HG02938 (cell line): ENCODE results near the gene CWC25.
A peak's percentile ranks its signal among the peaks of the same experiment; 100 is the strongest.
"Not testable (repeated sequence)": the region's sequence is repeated elsewhere in the genome, so short reads cannot be mapped to it uniquely, and the experiment has no call there.

Experiments
- ATAC-seq: cut with Tn5 transposase; IDR thresholded peaks from one replicate; pipeline ENCODE4 v1.9.1; 2021; ENCODE audit warnings: mild to moderate bottlenecking, moderate library complexity; ENCODE audit not compliant: unreplicated experiment

The CWC25 gene

GRCh38 chr17:38824899-38825761 is at the start of gene CWC25:
Gene CWC25, minus strand, starts transcription at chr17:38825321. Its CDS starts 138 bp downstream, at chr17:38825183.
- ATAC-seq, result peak; percentile 77

- no peak for ATAC-seq
Measured at GRCh38 chr17:38873640-38874380, 48.7 kb upstream of the CWC25 start.

- ATAC-seq, result no peak
Measured at GRCh38 chr17:38872671-38873385, 47.7 kb upstream of the CWC25 start.

GRCh38 chr17:38872027-38872511 is 46.9 kb upstream of the CWC25 start:
- ATAC-seq, result no peak

GRCh38 chr17:38871247-38872015 is 46.3 kb upstream of the CWC25 start:
- no peak for ATAC-seq

GRCh38 chr17:38870259-38871165 is 45.4 kb upstream of the CWC25 start:
- ATAC-seq, result peak; percentile 6

- peak; percentile 27 for ATAC-seq
Measured at GRCh38 chr17:38869526-38870258, 44.6 kb upstream of the CWC25 start, which contains the start of gene LASP1. Gene LASP1, plus strand, starts transcription at chr17:38870058. Its CDS starts 132 bp downstream, at chr17:38870190.

- ATAC-seq, result peak; percentile 34
Measured at GRCh38 chr17:38868817-38869525, 43.9 kb upstream of the CWC25 start.

GRCh38 chr17:38867968-38868816 is 43.1 kb upstream of the CWC25 start:
- no peak for ATAC-seq

- ATAC-seq, result no peak
Measured at GRCh38 chr17:38867179-38867967, 42.3 kb upstream of the CWC25 start.

GRCh38 chr17:38864636-38865398 is 39.7 kb upstream of the CWC25 start:
- no peak for ATAC-seq

GRCh38 chr17:38861399-38861843 is 36.3 kb upstream of the CWC25 start:
- no peak for ATAC-seq

GRCh38 chr17:38857271-38857670 is 32.1 kb upstream of the CWC25 start:
- no peak for ATAC-seq

GRCh38 chr17:38855101-38855714 is 30.1 kb upstream of the CWC25 start:
- not testable (repeated sequence) for ATAC-seq
